ENCODE measurements around the gene CPAMD8.

DNA sequence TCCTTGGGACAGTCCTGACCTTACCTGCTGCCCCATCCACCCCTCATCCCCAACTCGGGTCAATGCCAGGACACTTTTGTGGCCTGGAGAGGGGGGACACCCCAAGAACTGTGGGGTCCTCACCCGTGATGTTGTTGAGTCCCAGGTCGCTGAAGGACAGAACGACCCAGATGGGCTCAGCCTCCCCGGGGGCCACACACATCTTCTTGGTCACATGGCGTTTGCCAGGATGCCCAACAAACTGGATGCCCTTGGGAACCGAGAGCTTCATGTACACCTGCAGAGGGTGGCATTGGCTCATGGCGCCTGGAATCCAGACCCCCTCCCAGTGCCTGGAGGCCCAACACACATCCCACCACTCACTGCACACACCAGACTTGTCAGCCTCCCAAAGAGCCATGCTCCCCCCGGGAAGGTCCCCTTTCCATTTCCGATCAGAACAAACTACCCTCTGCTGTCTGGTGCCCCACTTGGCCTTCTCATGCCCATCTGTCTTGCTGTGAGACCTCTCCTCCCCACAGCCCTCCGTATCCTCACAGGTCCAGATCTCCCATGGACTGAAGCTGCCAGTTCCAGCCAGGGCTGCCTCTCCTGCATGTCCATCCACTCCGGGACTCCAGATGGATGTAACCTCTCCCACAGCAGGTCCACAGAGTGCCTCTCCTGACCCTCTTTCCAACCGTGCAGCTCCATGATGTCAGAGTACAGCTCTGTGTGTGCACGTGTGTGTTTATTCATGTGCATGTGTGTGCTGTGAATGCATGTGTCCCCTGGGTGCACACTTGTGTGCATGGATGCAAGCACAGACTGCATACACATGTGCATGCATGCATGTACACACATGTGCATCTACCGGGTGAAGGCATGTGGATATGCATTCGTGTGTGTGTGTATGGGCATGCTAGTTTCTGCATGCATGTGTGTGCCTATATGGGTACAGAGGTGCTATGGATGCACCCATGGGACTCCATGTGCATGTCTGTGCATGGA is 79.4 kb downstream of the CPAMD8 start:
- TF ChIP-seq EZH2 (IDR thresholded peaks at IDR 0.05) (no peak), CTCF (IDR thresholded peaks at IDR 0.05 in 2 of 3, conservative IDR thresholded peaks at IDR 0.05 in 1 of 3; ENCODE audit: borderline replicate concordance in 1 of 3, insufficient read depth in 1 of 3, low read depth in 2 of 3, low read length in 2 of 3) (no peak), REST (IDR thresholded peaks at IDR 0.05; ENCODE audit: low read depth) (no peak)
